Measurements from ENCODE around the gene SLC2A3.
"Not testable (repeated sequence)": the region's sequence is repeated elsewhere in the genome, so short reads cannot be mapped to it uniquely, and the experiment has no call there.

SLC2A3 gene

GRCh38 chr12:7934889-7935492 is 996 bp downstream of the SLC2A3 start:
- DNase-seq: no peak
- peaks cover 28% of the 10 kb centered on the region for H3K36me3 ChIP-seq (replicated peaks)
- in situ Hi-C loops (cut with HindIII; ENCODE audit: low pct_ligation_motif_present, low sequenced_read_pairs): no loop called here
- no peak for TF ChIP-seq CTCF (IDR thresholded peaks at IDR 0.05; ENCODE audit: low read depth, low read length, missing control alignments)
- H3K27me3 ChIP-seq (replicated peaks): no peaks in the 10 kb centered on the region
- H3K4me3 ChIP-seq (ENCODE audit: low read depth, low read length): peak overlapping the region; percentile 91
- H3K27ac ChIP-seq: peak overlapping the region; percentile 91

DNA sequence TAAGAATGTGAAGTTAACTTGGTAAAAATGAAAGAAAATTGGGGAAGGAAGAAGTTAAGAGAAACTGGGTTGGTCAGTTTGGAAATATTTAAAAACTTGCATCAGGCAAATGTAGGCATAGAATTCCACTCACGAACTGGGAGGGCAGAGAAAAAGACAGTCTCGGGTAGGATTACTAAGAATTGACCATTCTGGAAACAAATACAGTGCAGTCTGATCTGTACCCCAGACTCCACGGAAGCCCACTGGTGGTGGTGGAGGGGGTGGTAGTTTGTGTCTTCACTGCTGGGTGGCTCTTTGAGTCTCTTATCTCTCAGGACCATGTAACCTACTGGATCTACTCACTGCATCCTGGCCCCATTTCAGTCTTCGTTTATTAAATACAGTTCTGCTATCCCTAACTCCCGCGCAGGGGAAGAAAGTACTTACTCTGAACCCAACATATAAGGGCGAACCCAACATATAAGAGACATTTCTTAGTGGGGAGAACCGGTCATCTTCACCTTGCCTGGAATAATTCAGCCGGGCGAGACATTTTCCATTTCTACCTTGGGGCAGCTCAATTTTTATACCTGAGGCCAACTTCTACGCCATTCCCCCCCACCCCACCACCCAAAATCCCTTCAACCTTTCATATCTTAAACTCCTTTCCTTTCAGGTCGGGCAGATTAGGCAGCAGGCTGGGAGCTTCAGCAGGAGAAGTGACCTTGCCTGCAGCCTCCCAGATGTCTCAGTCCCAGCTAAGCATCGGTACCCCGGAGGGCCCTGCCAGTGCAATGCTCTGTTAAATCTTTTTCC is 1.7 kb downstream of the SLC2A3 start:
- peaks cover 35% of the 10 kb centered on the region for H3K36me3 ChIP-seq (replicated peaks)
- no peaks in the 10 kb centered on the region for H3K27me3 ChIP-seq (replicated peaks)
- peak overlapping the region; percentile 91 for H3K4me3 ChIP-seq (ENCODE audit: low read depth, low read length)
- TF ChIP-seq CTCF (IDR thresholded peaks at IDR 0.05; ENCODE audit: low read depth, low read length, missing control alignments): no peak
- in situ Hi-C loops (cut with HindIII; ENCODE audit: low pct_ligation_motif_present, low sequenced_read_pairs): no loop called here
- no peak for DNase-seq
- H3K27ac ChIP-seq: peak overlapping the region; percentile 91

DNA sequence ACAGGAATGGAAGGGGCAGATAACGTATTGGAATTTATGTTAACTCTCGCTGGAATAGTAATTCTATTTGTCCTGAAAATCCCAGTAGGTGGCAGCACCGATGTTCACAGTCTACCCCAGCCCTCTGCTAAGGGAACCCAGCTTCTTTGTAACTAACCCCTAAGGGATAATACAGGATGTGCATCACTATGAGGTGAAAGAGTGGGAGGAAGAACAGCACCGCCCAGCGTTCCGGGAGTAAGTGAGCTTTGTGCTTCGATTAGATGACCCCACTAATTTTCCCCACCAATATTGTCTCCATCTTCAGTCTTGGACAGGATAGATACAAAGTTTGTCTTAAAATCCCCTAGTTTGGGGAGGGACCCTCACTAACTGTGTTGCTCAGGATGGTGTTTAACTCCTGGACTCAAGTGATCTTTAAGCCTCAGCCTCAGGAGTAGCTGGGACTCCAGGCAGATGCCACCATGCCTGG is 2.7 kb downstream of the SLC2A3 start:
- Histone ChIP-seq H3K27me3 (replicated peaks) (no peaks in the 10 kb centered on the region), H3K4me3 (ENCODE audit: low read depth, low read length) (peak overlapping the region; percentile 91), H3K27ac (peak overlapping the region; percentile 91), H3K36me3 (replicated peaks) (peaks cover 43% of the 10 kb centered on the region)
- peak; percentile 73 for TF ChIP-seq CTCF (IDR thresholded peaks at IDR 0.05; ENCODE audit: low read depth, low read length, missing control alignments)
- peak; percentile 91 for DNase-seq
- in situ Hi-C loops (cut with HindIII; ENCODE audit: low pct_ligation_motif_present, low sequenced_read_pairs): no loop called here

- H3K27ac ChIP-seq; H3K4me3 ChIP-seq (ENCODE audit: low read depth, low read length); DNase-seq; H3K27me3 ChIP-seq (replicated peaks); in situ Hi-C loops (cut with HindIII; ENCODE audit: low pct_ligation_motif_present, low sequenced_read_pairs): not testable (repeated sequence)
- H3K36me3 ChIP-seq (replicated peaks): peaks cover 49% of the 10 kb centered on the region
Measured at GRCh38 chr12:7932599-7933240, 3.3 kb downstream of the SLC2A3 start.

- DNase-seq: no peak
- TF ChIP-seq CTCF (IDR thresholded peaks at IDR 0.05; ENCODE audit: low read depth, low read length, missing control alignments): no peak
- no peak overlapping the region for H3K27ac ChIP-seq
- H3K27me3 ChIP-seq (replicated peaks): no peaks in the 10 kb centered on the region
- no peak overlapping the region for H3K4me3 ChIP-seq (ENCODE audit: low read depth, low read length)
- peaks cover 76% of the 10 kb centered on the region for H3K36me3 ChIP-seq (replicated peaks)
- in situ Hi-C loops (cut with HindIII; ENCODE audit: low pct_ligation_motif_present, low sequenced_read_pairs): no loop called here
Measured at GRCh38 chr12:7929083-7929792, 6.7 kb downstream of the SLC2A3 start.

GRCh38 chr12:7927470-7927869 is 8.5 kb downstream of the SLC2A3 start:
- no peaks in the 10 kb centered on the region for H3K27me3 ChIP-seq (replicated peaks)
- H3K27ac ChIP-seq: no peak overlapping the region
- peaks cover 87% of the 10 kb centered on the region for H3K36me3 ChIP-seq (replicated peaks)
- H3K4me3 ChIP-seq (ENCODE audit: low read depth, low read length): no peak overlapping the region
- no peak for DNase-seq
- in situ Hi-C loops (cut with HindIII; ENCODE audit: low pct_ligation_motif_present, low sequenced_read_pairs): no loop called here
- TF ChIP-seq CTCF (IDR thresholded peaks at IDR 0.05; ENCODE audit: low read depth, low read length, missing control alignments): no peak

- H3K27ac ChIP-seq; H3K4me3 ChIP-seq (ENCODE audit: low read depth, low read length); DNase-seq; in situ Hi-C loops (cut with HindIII; ENCODE audit: low pct_ligation_motif_present, low sequenced_read_pairs); H3K27me3 ChIP-seq (replicated peaks): not testable (repeated sequence)
- peaks cover 87% of the 10 kb centered on the region for H3K36me3 ChIP-seq (replicated peaks)
Measured at GRCh38 chr12:7926068-7926666, 9.8 kb downstream of the SLC2A3 start.
